HepG2 (cell line): Measurements from ENCODE around the gene ALDOA. TPM values are rescaled to one million over a fixed set of nuclear protein-coding genes. Genes with fewer than 3 reads are reported as not detected.

ENCODE experiments used
- EZH2 ChIP-seq: conservative IDR thresholded peaks from 2 replicates; pipeline ENCODE4 v1.6.1; 2012; ENCODE audit warnings: mild to moderate bottlenecking, low read depth, low read length, moderate library complexity
- FOXC1 ChIP-seq: sonication (generic); formaldehyde crosslinking; IDR thresholded peaks from 2 replicates; pipeline ENCODE4 v1.8.0; 2022; ENCODE audit warnings: mild to moderate bottlenecking, missing genetic modification reagents, borderline replicate concordance
- GABPA ChIP-seq, 2 experiments: IDR thresholded peaks; 2 replicates each; pipeline ENCODE4 v1.6.1; 2011 to 2016; ENCODE audit warnings: low read depth in 2 of 2, low read length in 1 of 2, missing biosample characterization in 1 of 2, missing genetic modification characterization in 1 of 2
- JARID2 ChIP-seq: sonication (generic); formaldehyde crosslinking; IDR thresholded peaks from 2 replicates; pipeline ENCODE4 v1.8.1; 2023; ENCODE audit warnings: missing genetic modification reagents, inconsistent platforms; ENCODE audit not compliant: insufficient replicate concordance
- MED1 ChIP-seq: sonication (generic); formaldehyde crosslinking; IDR thresholded peaks from 2 replicates; pipeline ENCODE4 v1.4.0; 2020; ENCODE audit warnings: missing genetic modification reagents
- RELA ChIP-seq: sonication (generic); formaldehyde crosslinking; IDR thresholded peaks from 2 replicates; pipeline ENCODE4 v1.4.0; 2020; ENCODE audit warnings: missing genetic modification reagents
- SAFB2 ChIP-seq: sonication (generic); formaldehyde crosslinking; IDR thresholded peaks from 2 replicates; pipeline ENCODE4 v1.5.1; 2020; ENCODE audit warnings: missing genetic modification reagents, low read depth, mild to moderate bottlenecking, borderline replicate concordance
- ZNF264 ChIP-seq: sonication (generic); formaldehyde crosslinking; IDR thresholded peaks from 2 replicates; pipeline ENCODE4 v1.4.0; 2020; ENCODE audit warnings: missing genetic modification reagents
- ZNF629 ChIP-seq: sonication (generic); formaldehyde crosslinking; conservative IDR thresholded peaks from 2 replicates; pipeline ENCODE4 v1.5.0; 2020; ENCODE audit warnings: missing genetic modification reagents
- ZNF879 ChIP-seq: sonication (generic); formaldehyde crosslinking; IDR thresholded peaks from 2 replicates; pipeline ENCODE4 v1.8.1; 2023; ENCODE audit warnings: missing genetic modification reagents
- ZNF891 ChIP-seq: sonication (generic); formaldehyde crosslinking; IDR thresholded peaks from 2 replicates; pipeline ENCODE4 v1.5.0; 2020; ENCODE audit warnings: mild to moderate bottlenecking, missing genetic modification reagents
- polyA plus RNA-seq, 8 experiments: library from polyadenylated mRNA; depleted of rRNA in 3 of 8; stranded (reverse) in 7 of 8; unstranded in 1 of 8; fragments of >200 nt; fragmentation: Illumina TruSeq in 4 of 8; extraction: Trizol in 4 of 8; gene quantifications; 2 replicates each; pipeline versions ENCODE4 v1.2.1 to v1.2.3, GENCODE V29; 2011 to 2016; ENCODE audit warnings: low read depth in 4 of 8, missing spikeins in 1 of 8, mixed read lengths in 1 of 8; ENCODE audit not compliant: insufficient read depth in 1 of 8
- total RNA-seq, 5 experiments: library from RNA; depleted of rRNA; stranded (reverse); fragments of >200 nt; fragmentation: Illumina TruSeq; extraction: Trizol; gene quantifications; 2 replicates each; pipeline ENCODE4 v1.2.3, GENCODE V29; 2016; ENCODE audit warnings: low read depth in 1 of 5
- TF ChIP-seq, protein P1 (sequence below): IDR thresholded peaks from 2 replicates; pipeline ENCODE4 v1.6.1; 2016; ENCODE audit warnings: mild to moderate bottlenecking, missing biosample characterization, missing genetic modification reagents

The ALDOA gene
- total and polyA plus RNA-seq, 2 of the 13 experiments (the other 11 are each of a cell fraction or from before 2014, with no cell fraction given) = 925 to 1,884 TPM

- TF ChIP-seq FOXC1 (CRISPR knock-in tag) = peak; percentile 25; the same call in 1 of the 2 replicates
- TF ChIP-seq JARID2 = no peak
- TF ChIP-seq, protein P1, sequence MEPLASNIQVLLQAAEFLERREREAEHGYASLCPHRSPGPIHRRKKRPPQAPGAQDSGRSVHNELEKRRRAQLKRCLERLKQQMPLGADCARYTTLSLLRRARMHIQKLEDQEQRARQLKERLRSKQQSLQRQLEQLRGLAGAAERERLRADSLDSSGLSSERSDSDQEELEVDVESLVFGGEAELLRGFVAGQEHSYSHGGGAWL (CRISPR knock-in tag) = no peak; the same call in 1 of the 2 replicates
- no peak; the same call in 1 of the 2 replicates for TF ChIP-seq SAFB2 (CRISPR knock-in tag)
- no peak for TF ChIP-seq EZH2
- no peak for TF ChIP-seq ZNF264
- peak; percentile 96 for TF ChIP-seq ZNF629 (CRISPR knock-in tag)
- TF ChIP-seq GABPA (IDR thresholded peaks at IDR 0.05; ENCODE audit: low read depth, low read length) = no peak
- no peak for TF ChIP-seq GABPA (CRISPR knock-in tag; IDR thresholded peaks at IDR 0.05; ENCODE audit: low read depth)
- no peak for TF ChIP-seq ZNF891 (CRISPR knock-in tag)
- TF ChIP-seq MED1 (CRISPR knock-in tag) = 0 out of 2 replicates have a peak, but pooled peaks have one; percentile 1
- 0 out of 2 replicates have a peak, but pooled peaks have one; percentile 54 for TF ChIP-seq RELA (CRISPR knock-in tag)
- no peak for TF ChIP-seq ZNF879 (CRISPR knock-in tag)
Measured at GRCh38 chr16:30063278-30063892, 2.2 kb upstream of the ALDOA start (continued).
